GM18507 (cell line): ENCODE results near the gene UHRF1.
"Not testable (repeated sequence)": the region's sequence is repeated elsewhere in the genome, so short reads cannot be mapped to it uniquely, and the experiment has no call there.

Experiments
- DNase-seq: peaks from one replicate; pipeline ENCODE4 v3.0.0; 2011; ENCODE audit warnings: low read depth; ENCODE audit not compliant: insufficient read length; ENCODE audit errors: extremely low spot score
- FAIRE-seq: peaks from 2 replicates; lab custom pipeline; 2011; peaks lifted over from hg19 to GRCh38; lab: Jason Lieb, UNC

UHRF1 gene

DNA sequence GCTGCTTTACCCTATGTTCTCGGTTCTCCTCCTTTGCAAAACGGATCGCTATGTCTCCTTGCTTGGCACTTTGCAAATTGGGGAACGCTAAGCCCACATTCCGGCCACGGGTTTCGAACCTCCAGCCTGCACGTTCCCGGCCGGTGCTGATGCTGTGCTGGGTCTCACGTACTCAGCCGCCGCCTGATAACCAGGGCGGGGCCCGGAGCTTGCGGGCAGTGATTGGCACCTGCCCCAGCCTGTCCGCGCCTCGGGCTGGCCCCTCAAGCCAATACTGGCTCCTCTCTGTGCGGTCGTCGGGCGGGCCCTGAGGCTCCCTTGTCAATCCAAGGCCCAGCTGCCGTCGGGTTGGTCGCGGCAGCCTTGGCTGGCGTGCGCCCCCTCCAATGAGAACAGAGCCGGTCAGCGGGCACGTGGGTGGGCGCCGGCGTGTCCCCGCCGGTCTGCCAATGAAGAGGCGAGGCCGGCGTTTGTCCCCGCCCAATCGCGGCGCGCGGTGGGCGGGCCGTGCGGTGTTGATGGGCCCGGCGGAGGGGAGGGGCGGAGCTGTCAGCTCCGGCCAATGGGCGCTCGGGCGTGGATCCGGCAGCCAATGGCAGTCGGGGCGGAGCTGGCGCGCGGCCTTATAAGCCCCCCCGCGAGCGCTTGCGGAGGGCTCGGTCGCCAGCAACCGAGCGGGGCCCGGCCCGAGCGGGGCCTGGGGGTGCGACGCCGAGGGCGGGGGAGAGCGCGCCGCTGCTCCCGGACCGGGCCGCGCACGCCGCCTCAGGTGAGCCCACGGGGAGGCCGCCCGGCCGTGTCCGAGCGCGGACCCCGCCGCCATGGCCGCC lies 59.4 kb downstream of the UHRF1 start, which contains the start of gene KDM4B:
TSS of gene KDM4B (plus strand) at position 652 of the 830 bp plus-strand sequence. CDS start 63,778 bp downstream, outside the sequence.
- FAIRE-seq = peak; percentile 98
- DNase-seq = peak; percentile 99

DNA sequence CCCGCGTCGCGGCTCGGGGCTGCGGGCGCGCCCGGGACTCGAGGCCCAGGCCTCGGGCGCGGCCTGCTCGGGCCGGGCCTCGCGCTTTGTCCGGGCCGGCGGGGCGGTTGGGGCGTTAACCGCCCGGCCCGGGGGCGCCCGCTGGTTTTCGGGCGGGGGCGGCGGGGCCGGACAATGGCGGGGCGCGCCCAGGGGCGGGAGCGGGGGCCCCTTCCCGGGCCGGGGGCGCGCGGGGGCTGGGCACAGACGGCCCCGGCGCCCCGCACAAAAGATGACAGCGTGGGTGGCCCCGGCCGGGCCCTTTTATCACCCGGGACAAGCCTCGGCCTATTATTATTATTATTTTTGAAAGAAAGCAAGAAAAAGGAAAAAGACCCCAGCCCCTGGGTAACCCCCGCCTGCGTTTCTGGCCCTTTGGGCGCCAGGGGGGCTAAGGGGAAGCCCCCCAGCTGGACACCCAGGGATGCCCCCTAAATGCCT lies 60.0 kb downstream of the UHRF1 start:
- FAIRE-seq (no peak), DNase-seq (no peak)

GRCh38 chr19:4969772-4970531 lies 60.7 kb downstream of the UHRF1 start:
- FAIRE-seq = peak; percentile 84

GRCh38 chr19:4970558-4971423 lies 61.5 kb downstream of the UHRF1 start:
- DNase-seq = no peak
- no peak for FAIRE-seq

More at GRCh38 chr19:4969772-4970531, 60.7 kb downstream of the UHRF1 start:
- peak; percentile 55 for DNase-seq

- no peak for FAIRE-seq
- DNase-seq = no peak
Measured at GRCh38 chr19:4971424-4971793, 62.1 kb downstream of the UHRF1 start.

GRCh38 chr19:4971816-4972495 lies 62.7 kb downstream of the UHRF1 start:
- DNase-seq = no peak
- FAIRE-seq = no peak

- DNase-seq (no peak), FAIRE-seq (no peak)
Measured at GRCh38 chr19:4972509-4973230, 63.4 kb downstream of the UHRF1 start.

DNA sequence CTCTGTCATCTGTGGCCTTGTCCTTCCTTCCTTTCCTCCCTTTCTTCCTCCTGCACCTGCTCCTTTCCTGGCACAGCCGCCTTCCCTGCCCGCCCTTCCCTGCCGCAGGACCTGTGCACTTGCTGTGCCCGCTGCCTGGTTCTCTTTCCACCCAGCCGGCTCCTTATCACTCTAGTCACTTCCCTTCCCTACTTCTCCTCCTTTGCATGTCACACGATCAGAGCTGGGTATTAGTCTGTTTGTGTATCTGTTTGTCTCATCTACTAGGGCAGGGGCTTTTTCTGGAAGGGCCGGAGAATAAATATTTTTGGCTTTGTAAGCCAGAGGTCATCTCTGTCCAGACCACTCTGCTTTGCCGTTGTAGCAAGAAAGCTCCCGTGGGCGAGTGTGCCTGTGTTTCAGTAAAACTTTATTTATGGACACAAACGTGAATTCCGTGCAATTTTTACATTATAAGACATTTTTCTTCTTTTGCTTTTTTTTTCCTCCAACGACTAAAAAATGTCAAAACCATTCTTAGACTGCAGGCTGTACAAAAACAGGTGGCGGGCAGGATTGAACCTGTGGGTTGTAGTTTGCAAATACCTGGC lies 65.7 kb downstream of the UHRF1 start:
- no peak for FAIRE-seq
- DNase-seq = no peak

- DNase-seq, FAIRE-seq: not testable (repeated sequence)
Measured at GRCh38 chr19:4975601-4976000, 66.3 kb downstream of the UHRF1 start.

DNA sequence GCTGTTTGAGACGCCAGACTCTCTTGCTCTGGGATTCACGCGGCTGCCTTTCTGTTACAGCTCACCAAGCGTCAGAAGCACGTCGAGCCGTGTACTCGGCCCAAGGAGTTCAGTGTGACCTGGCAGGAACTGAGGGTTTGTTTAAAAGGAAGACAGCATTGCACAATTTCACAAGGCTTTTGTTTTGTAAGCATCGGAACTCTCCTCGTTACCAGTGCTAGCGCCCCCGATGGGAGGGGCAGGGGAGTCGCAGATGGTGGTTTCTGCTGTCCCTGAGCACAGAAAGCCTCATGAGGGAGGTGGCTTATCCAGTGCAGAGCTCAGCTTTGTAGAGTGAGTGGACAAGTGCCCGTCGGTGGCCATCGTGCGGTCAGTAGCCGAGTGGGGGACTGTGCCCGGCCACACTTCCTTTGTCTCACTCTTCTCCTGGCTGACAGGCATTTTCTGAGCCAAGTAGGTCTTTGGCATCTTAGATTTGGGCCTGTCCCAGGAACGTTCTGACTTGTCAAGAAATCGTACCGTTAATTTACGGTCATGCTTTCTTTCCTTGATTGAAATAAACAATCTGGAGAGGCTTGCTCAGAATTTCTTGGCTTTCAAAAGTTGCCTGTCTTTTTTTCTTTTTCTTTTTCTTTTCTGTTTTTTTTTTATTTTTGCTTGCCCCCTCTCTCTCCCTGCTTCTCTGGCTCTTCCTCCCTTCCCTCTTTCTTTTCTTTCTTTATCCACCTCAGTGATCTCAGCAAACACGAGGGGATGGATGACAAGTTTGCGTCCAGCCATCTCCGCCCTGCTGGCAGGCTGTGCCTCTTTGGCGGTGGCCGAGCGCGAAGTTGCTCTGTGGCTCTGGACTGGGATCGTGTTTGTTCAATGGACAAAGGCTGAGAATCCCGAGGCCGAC lies 67.3 kb downstream of the UHRF1 start:
- DNase-seq = no peak
- no peak for FAIRE-seq

GRCh38 chr19:4977299-4978174 lies 68.2 kb downstream of the UHRF1 start:
- no peak for FAIRE-seq
- DNase-seq = no peak

- FAIRE-seq = no peak
- no peak for DNase-seq
Measured at GRCh38 chr19:4979211-4979807, 70.0 kb downstream of the UHRF1 start.

DNA sequence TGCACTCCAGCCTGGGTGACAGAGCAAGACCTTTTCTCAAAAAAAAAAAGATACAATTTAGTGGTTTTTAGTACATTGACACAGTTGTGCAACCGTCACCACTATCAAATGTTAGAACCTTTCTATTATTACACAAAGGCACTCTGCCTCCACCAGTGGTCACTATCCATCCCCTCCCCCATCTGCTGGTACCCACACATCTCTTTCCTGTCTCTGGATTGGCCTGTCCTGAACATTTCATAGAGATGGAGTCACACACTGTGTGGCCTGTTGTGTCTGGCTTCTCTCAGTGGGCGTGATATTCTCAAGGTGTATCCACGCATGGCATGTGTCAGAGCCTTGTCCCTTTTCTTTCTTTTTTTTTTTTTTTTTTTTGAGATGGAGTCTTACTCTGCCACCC lies 70.8 kb downstream of the UHRF1 start:
- FAIRE-seq (no peak), DNase-seq (no peak)

- DNase-seq (no peak), FAIRE-seq (no peak)
Measured at GRCh38 chr19:4980838-4981680, 71.8 kb downstream of the UHRF1 start.

- DNase-seq = no peak
- FAIRE-seq = no peak
Measured at GRCh38 chr19:4981681-4981958, 72.3 kb downstream of the UHRF1 start.
